ENCODE results near the gene PRKCH.

- no peak for TF ChIP-seq CTCF (IDR thresholded peaks at IDR 0.05)
- no peak for TF ChIP-seq POLR2A (IDR thresholded peaks at IDR 0.05)
Observed at GRCh38 chr14:61437381-61437780, 116.0 kb downstream of the PRKCH start.
